ENCODE measurements around the gene CSTF3.

The CSTF3 gene

GRCh38 chr11:33040862-33041453 is 120.3 kb downstream of the CSTF3 start:
- DNase-seq (ENCODE audit: low read depth in 3 of 3), result no peak

DNA sequence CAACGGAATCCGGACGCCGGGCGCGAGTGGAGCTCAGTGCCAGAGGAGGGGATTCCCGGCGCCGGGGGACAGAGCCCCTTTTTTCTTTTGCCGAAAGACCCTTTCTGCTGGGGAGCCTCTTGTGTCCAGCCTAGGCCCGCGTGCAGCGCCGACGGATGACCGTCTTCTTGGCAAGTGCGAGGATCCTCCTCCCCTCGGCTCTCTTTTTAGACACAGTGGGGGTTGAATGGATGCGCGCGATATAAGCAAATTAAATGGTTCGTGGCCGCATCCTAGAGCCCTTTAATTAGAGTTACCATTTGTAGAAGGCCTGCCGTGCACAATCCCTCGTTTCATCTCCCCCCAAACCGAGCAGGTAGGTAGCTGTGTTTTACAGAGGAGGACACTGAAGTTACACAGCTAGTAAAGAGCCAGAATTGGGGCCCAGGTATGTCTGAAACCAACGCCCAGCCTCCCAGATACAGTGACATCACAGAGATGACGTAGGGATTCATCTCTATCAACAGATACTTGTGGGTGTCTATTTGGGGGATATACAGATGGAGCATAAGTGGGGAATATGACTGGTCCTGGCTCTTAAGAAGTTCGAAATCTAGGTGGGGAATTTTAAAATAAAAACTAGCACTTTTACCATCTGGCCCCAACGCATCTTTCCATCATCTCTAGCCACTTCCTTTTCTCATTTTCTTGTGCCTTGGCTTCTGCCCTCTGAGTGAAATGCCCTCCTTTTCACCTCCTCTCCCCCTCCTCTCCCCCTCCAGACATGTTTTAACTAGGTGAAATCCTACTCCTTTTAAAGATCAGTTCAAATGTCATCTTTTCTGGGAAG is 121.0 kb downstream of the CSTF3 start:
- peak in 2 of 3 donors; percentile 27 to 39 for DNase-seq (ENCODE audit: low read depth in 3 of 3)

GRCh38 chr11:33039274-33040032 is 121.8 kb downstream of the CSTF3 start, which contains the start of gene TCP11L1:
TCP11L1 (plus strand) TSS chr11:33039572; CDS start chr11:33043774, 4,202 bp downstream.
- DNase-seq (ENCODE audit: low read depth in 3 of 3), result peak; percentile 27 to 72 (median 70)

DNA sequence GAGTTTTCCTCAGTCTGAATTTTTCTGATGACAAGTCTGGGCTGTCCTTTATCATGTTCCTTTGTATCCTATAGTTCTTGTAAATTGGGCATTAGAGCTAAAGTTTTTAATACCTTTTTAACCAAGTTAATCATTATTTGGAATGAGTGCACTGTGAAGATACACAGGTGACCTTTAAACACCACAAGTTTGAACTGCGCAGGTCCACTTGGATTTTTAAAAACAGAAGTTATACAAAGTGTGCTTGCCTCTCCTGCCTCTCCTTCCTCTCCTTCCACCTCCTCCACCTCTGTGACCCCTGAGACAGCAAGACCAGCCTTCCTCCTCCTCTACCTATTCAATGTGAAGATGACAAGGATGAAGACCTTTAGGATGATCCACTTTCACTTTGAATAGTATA is 126.3 kb downstream of the CSTF3 start:
- DNase-seq (ENCODE audit: low read depth in 3 of 3), result no peak
